Fibroblast of peridontal ligament (primary cell): ENCODE results near the gene EFCAB11.
"Not testable (repeated sequence)": the region's sequence is repeated elsewhere in the genome, so short reads cannot be mapped to it uniquely, and the experiment has no call there.

Experiments
- DNase-seq: peaks from one replicate; pipeline ENCODE4 v3.0.0-alpha.2; 2010; ENCODE audit errors: extremely low read depth

Gene EFCAB11

GRCh38 chr14:89911010-89911919, 43.3 kb downstream of the EFCAB11 start:
- peak; percentile 80 for DNase-seq

- DNase-seq = no peak
Observed at GRCh38 chr14:89910691-89911009, 43.9 kb downstream of the EFCAB11 start.

GRCh38 chr14:89909586-89909985, 44.9 kb downstream of the EFCAB11 start:
- no peak for DNase-seq

GRCh38 chr14:89908712-89909450, 45.6 kb downstream of the EFCAB11 start:
- DNase-seq = no peak

GRCh38 chr14:89907655-89908054, 46.9 kb downstream of the EFCAB11 start:
- DNase-seq = no peak

- no peak for DNase-seq
Observed at GRCh38 chr14:89906000-89906399, 48.5 kb downstream of the EFCAB11 start.

- DNase-seq = no peak
Observed at GRCh38 chr14:89903340-89903952, 51.1 kb downstream of the EFCAB11 start.

GRCh38 chr14:89902881-89903280, 51.6 kb downstream of the EFCAB11 start:
- DNase-seq = no peak

GRCh38 chr14:89900802-89901201, 53.7 kb downstream of the EFCAB11 start:
- no peak for DNase-seq

- peak; percentile 60 for DNase-seq
Observed at GRCh38 chr14:89899917-89900663, 54.4 kb downstream of the EFCAB11 start.

GRCh38 chr14:89899291-89899690, 55.2 kb downstream of the EFCAB11 start:
- DNase-seq = no peak

GRCh38 chr14:89893388-89893787, 61.1 kb downstream of the EFCAB11 start:
- DNase-seq = not testable (repeated sequence)

GRCh38 chr14:89892953-89893352, 61.6 kb downstream of the EFCAB11 start:
- DNase-seq = no peak

GRCh38 chr14:89891721-89892120, 62.8 kb downstream of the EFCAB11 start:
- not testable (repeated sequence) for DNase-seq

- DNase-seq = no peak
Observed at GRCh38 chr14:89891055-89891454, 63.5 kb downstream of the EFCAB11 start.

- no peak for DNase-seq
Observed at GRCh38 chr14:89890589-89890988, 63.9 kb downstream of the EFCAB11 start.

- DNase-seq = no peak
Observed at GRCh38 chr14:89889626-89890025, 64.9 kb downstream of the EFCAB11 start.

- no peak for DNase-seq
Observed at GRCh38 chr14:89884761-89885160, 69.8 kb downstream of the EFCAB11 start.

GRCh38 chr14:89881839-89882238, 72.7 kb downstream of the EFCAB11 start:
- DNase-seq = no peak

- DNase-seq = not testable (repeated sequence)
Observed at GRCh38 chr14:89874091-89874490, 80.4 kb downstream of the EFCAB11 start.

GRCh38 chr14:89870316-89870715, 84.2 kb downstream of the EFCAB11 start:
- DNase-seq = no peak

- no peak for DNase-seq
Observed at GRCh38 chr14:89869606-89870005, 84.9 kb downstream of the EFCAB11 start.
